Ovary (tissue), 9 donors: ENCODE data around the gene SGMS1. TPM values are rescaled to one million over a fixed set of nuclear protein-coding genes. Genes with fewer than 3 reads are reported as not detected.

ENCODE experiments used
- DNase-seq, 5 donors: peaks; one replicate each; pipeline ENCODE4 v3.0.0-alpha.2; 2019 to 2020
- H3K27ac ChIP-seq, 2 donors: fragments of 200-600 bp; one replicate each; pipeline versions ENCODE4 v1.5.1 to v1.8.0; 2019 to 2022
- H3K27me3 ChIP-seq: fragments of 200-600 bp; one replicate; pipeline ENCODE4 v1.8.0; 2022
- H3K36me3 ChIP-seq: fragments of 200-600 bp; sonication (generic); one replicate; pipeline ENCODE4 v1.5.1; 2019
- H3K4me1 ChIP-seq: one replicate; pipeline ENCODE4 v1.8.1; 2013; ENCODE audit warnings: mild to moderate bottlenecking, moderate library complexity; ENCODE audit not compliant: insufficient read depth
- H3K4me3 ChIP-seq: fragments of 200-600 bp; sonication (generic); one replicate; pipeline ENCODE4 v1.5.1; 2017
- H3K9me3 ChIP-seq, 2 donors: fragments of 200-600 bp in 1 of 2; sonication (generic) in 1 of 2; one replicate each; pipeline versions ENCODE4 v1.5.1 to v1.8.1; 2013 to 2019; ENCODE audit warnings: mild to moderate bottlenecking in 1 of 2, moderate library complexity in 1 of 2
- EP300 ChIP-seq: sonication (generic); formaldehyde crosslinking; IDR thresholded peaks from one replicate; pipeline ENCODE4 v1.6.1; 2017; ENCODE audit warnings: antibody characterized with exemption
- POLR2A ChIP-seq: fragments of 450-650 bp; IDR thresholded peaks from one replicate; pipeline ENCODE4 v1.6.1; 2017; ENCODE audit warnings: antibody characterized with exemption, mild to moderate bottlenecking, moderate library complexity
- WGBS, 3 donors: extraction: QIAGEN DNeasy Blood & Tissue Kit in 1 of 3; methylation state at CpG; one replicate each; pipeline versions ENCODE4 v1.1.5 to v1.1.7; 2013 to 2017; 5-methylcytosine and 5-hydroxymethylcytosine counted together
- intact Hi-C, 4 donors: fragments of 100-400 bp; cut with DNase I; formaldehyde crosslinking; loops; one replicate each; pipeline versions ENCODE4 v1.11.0 to v1.15.1; 2022 to 2023
- polyA plus RNA-seq, 2 donors: library from polyadenylated mRNA; stranded (reverse); fragments of 200-250 nt in 1 of 2; fragments of 350-450 nt in 1 of 2; fragmentation: Illumina TruSeq in 1 of 2; extraction: RNeasy Lipid Tissue Mini Kit (QIAGEN cat#74804) in 1 of 2; gene quantifications; one replicate each; pipeline ENCODE4 v1.2.3, GENCODE V29; 2013 to 2014
- total RNA-seq, 7 donors: library from RNA; depleted of rRNA in 2 of 7; stranded (reverse); fragments of >200 nt in 2 of 7; fragmentation: NEBNext Ultra II Directional in 3 of 7; extraction: Animal tissue kit (Norgen Biotek cat#: 25700) in 3 of 7; gene quantifications; one replicate each; pipeline versions ENCODE4 v1.1.0 to v1.2.4, GENCODE V29; 2016 to 2023
- TF ChIP-seq, protein P1 (sequence below), 3 donors: fragments of 450-650 bp in 2 of 3; fragments of 200-600 bp in 1 of 3; IDR thresholded peaks; one replicate each; pipeline versions ENCODE4 v1.5.1 to v1.8.0; 2016 to 2022; ENCODE audit warnings: antibody characterized with exemption in 3 of 3, mild to moderate bottlenecking in 1 of 3
- donor health status: DM: no; HTN: no; CAD: no; lungs with moderate emphysema.
- donor health status: DM: no; HTN: no; CAD: no.
- donor health status: Bipolar disorder and iron deficiency.
- donor health status: DM: yes; HTN: yes; CAD: no.
- donor health status: DM: no; HTN: no; CAD: no.
- donor health status: DM: yes; HTN: yes; CAD: no.

The SGMS1 gene
- total and polyA plus RNA-seq, 9 donors: 15.6 to 90.0 (median 39.0) TPM

DNA sequence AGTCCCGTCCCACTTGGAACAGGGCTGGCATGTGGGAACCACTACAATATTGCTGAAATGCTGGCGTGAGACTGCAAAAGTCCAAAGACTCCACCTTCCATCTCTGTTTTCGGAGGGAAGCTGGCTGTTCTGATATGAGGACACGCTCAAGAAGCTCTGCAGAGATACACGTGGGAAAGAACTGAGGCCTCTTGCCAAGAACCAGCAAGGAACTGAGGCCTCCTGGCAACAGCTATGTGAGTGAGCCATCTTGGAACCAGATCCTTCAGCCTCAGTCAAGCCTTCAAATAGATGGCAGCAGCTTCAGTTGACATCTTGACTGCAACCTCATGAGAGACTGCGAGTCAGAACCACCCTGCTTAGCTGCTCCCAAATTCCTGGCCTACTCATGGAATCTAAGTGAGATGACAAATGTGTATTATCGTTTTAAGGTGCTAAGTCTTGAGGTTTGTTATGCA, 30.8 kb downstream of the SGMS1 start:
- intact Hi-C loops: no loop called here
- DNase-seq: no peak
- H3K4me3 ChIP-seq: no peak overlapping the region
- peaks cover 3% of the 10 kb centered on the region for H3K4me1 ChIP-seq
- no peaks in the 10 kb centered on the region for H3K36me3 ChIP-seq
- no peaks in the 10 kb centered on the region for H3K9me3 ChIP-seq
- TF ChIP-seq, protein P1, sequence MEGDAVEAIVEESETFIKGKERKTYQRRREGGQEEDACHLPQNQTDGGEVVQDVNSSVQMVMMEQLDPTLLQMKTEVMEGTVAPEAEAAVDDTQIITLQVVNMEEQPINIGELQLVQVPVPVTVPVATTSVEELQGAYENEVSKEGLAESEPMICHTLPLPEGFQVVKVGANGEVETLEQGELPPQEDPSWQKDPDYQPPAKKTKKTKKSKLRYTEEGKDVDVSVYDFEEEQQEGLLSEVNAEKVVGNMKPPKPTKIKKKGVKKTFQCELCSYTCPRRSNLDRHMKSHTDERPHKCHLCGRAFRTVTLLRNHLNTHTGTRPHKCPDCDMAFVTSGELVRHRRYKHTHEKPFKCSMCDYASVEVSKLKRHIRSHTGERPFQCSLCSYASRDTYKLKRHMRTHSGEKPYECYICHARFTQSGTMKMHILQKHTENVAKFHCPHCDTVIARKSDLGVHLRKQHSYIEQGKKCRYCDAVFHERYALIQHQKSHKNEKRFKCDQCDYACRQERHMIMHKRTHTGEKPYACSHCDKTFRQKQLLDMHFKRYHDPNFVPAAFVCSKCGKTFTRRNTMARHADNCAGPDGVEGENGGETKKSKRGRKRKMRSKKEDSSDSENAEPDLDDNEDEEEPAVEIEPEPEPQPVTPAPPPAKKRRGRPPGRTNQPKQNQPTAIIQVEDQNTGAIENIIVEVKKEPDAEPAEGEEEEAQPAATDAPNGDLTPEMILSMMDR (IDR thresholded peaks at IDR 0.05): no peak
- TF ChIP-seq POLR2A: no peak
- no peak for TF ChIP-seq EP300
- H3K27ac ChIP-seq: no peak overlapping the region
- H3K27me3 ChIP-seq: no peaks in the 10 kb centered on the region
- WGBS, 3 donors: 90 to 91% (median 91%) methylated on average over 7 of the region's 7 CpGs

DNA sequence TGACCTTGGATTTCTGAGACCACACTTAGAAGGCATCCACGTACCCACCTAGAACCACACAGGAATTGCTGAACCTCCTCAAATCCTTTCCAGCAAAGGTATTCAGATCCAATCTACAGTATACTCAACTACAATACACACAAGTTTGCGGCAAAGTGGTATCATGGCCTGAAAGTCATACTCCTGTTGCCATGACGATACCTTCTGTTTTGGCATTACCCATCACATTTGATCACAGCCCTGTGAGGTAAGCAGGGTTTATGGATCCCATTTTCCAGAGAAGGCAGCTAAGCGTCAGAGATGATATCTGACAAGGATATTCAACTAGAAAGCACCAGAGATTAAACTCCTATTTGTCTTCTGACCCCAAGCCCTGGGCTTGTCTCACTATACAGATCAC, 32.8 kb downstream of the SGMS1 start:
- no peak for TF ChIP-seq POLR2A
- no peak for TF ChIP-seq EP300
- TF ChIP-seq, protein P1 (IDR thresholded peaks at IDR 0.05): no peak
- peaks cover 3% of the 10 kb centered on the region for H3K4me1 ChIP-seq
- no peak overlapping the region for H3K27ac ChIP-seq
- intact Hi-C loops: no loop called here
- no peaks in the 10 kb centered on the region for H3K27me3 ChIP-seq
- WGBS, 3 donors: 97 to 98% (median 98%) methylated on average over 4 of the region's 4 CpGs
- H3K36me3 ChIP-seq: no peaks in the 10 kb centered on the region
- H3K9me3 ChIP-seq: no peaks in the 10 kb centered on the region
- no peak for DNase-seq
- H3K4me3 ChIP-seq: no peak overlapping the region

DNA sequence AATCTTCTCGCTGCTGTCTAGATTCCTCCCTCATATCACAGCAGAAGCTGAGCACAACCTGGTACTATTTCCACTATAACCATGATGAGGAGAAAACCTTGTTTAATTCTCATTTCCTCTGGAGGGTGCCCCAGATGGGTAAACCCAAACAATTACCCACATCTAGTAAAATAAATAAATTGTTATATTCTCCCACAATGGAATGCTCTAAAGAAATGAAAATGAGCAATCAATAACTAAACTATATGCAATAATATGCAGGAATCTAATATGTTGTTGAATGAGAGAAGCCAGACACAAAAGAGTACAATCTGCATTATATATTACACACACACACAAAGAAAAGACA, 37.0 kb downstream of the SGMS1 start:
- Histone ChIP-seq H3K36me3 (no peaks in the 10 kb centered on the region), H3K9me3 (no peaks in the 10 kb centered on the region), H3K4me1 (no peaks in the 10 kb centered on the region), H3K4me3 (no peak overlapping the region), H3K27ac (no peak overlapping the region), H3K27me3 (no peaks in the 10 kb centered on the region)
- TF ChIP-seq, protein P1 (IDR thresholded peaks at IDR 0.05): no peak
- TF ChIP-seq POLR2A: no peak
- no peak for TF ChIP-seq EP300
- no peak for DNase-seq
- intact Hi-C loops: no loop called here
- 85 to 97% (median 95%) methylated on average over 1 of the region's 1 CpG for WGBS, 3 donors

GRCh38 chr10:50585921-50586739, 37.6 kb downstream of the SGMS1 start:
- Histone ChIP-seq H3K4me1 (no peaks in the 10 kb centered on the region), H3K36me3 (no peaks in the 10 kb centered on the region), H3K9me3 (no peaks in the 10 kb centered on the region), H3K4me3 (no peak overlapping the region), H3K27me3 (no peaks in the 10 kb centered on the region), H3K27ac (no peak overlapping the region)
- TF ChIP-seq, protein P1 (IDR thresholded peaks at IDR 0.05): no peak
- TF ChIP-seq EP300 (no peak), POLR2A (no peak)
- DNase-seq: no peak
- WGBS, 3 donors: 90 to 92% (median 92%) methylated on average over 6 of the region's 6 CpGs
- intact Hi-C loops: no loop called here
